SU-DHL-6 (cell line): ENCODE results near the gene DBI.

Experiments used
- H2AFZ ChIP-seq: fragments of 200-600 bp; sonication (generic); 2 replicates; pipeline ENCODE4 v1.6.1; 2014; ENCODE audit warnings: low read depth, mild to moderate bottlenecking, moderate library complexity, mixed read lengths, antibody characterized with exemption, low read length; ENCODE audit not compliant: severe bottlenecking
- H3F3A ChIP-seq: fragments of 200-600 bp; shearing (Covaris generic); 2 replicates; pipeline ENCODE4 v1.6.0; 2016; ENCODE audit warnings: antibody characterized with exemption, mild to moderate bottlenecking; ENCODE audit not compliant: insufficient read depth
- H3K27ac ChIP-seq: fragments of 200-600 bp; sonication (generic); 2 replicates; pipeline ENCODE4 v1.5.1; 2016; ENCODE audit warnings: low read depth, mild to moderate bottlenecking, low read length, moderate library complexity, mixed read lengths
- H3K27me3 ChIP-seq: fragments of 200-600 bp; sonication (generic), shearing (Covaris generic); 2 replicates; pipeline ENCODE4 v1.6.0; 2014; ENCODE audit warnings: mild to moderate bottlenecking, low read length
- H3K36me3 ChIP-seq: fragments of 200-600 bp; sonication (generic); 2 replicates; pipeline ENCODE4 v1.6.1; 2014; ENCODE audit warnings: mild to moderate bottlenecking, low read length, mixed read lengths
- H3K4me2 ChIP-seq: fragments of 300-600, 200-600 bp; shearing (Covaris generic), sonication (generic); 2 replicates; pipeline ENCODE4 v1.6.0; 2014; ENCODE audit warnings: low read length, low read depth, mild to moderate bottlenecking; ENCODE audit not compliant: poor library complexity, severe bottlenecking
- H3K4me3 ChIP-seq: fragments of 200-600 bp; sonication (generic); 2 replicates; pipeline ENCODE4 v1.5.1; 2014; ENCODE audit warnings: antibody characterized with exemption, low read length, mild to moderate bottlenecking, mixed read lengths; ENCODE audit not compliant: insufficient read depth, poor library complexity, severe bottlenecking
- H3K79me2 ChIP-seq: fragments of 200-600 bp; sonication (generic); 2 replicates; pipeline ENCODE4 v1.6.1; 2014; ENCODE audit warnings: mild to moderate bottlenecking, low read length, moderate library complexity; ENCODE audit not compliant: insufficient read depth
- H3K9ac ChIP-seq: fragments of 200-600 bp; sonication (generic); 2 replicates; pipeline ENCODE4 v1.7.0; 2014; ENCODE audit warnings: mild to moderate bottlenecking, low read length
- H3K9me2 ChIP-seq: fragments of 200-600 bp; sonication (generic); replicated peaks from 2 replicates; pipeline ENCODE4 v1.6.1; 2014; ENCODE audit warnings: low read length; ENCODE audit not compliant: insufficient read depth
- H3K9me3 ChIP-seq: fragments of 200-600 bp; sonication (generic); 2 replicates; pipeline ENCODE4 v1.6.1; 2014; ENCODE audit warnings: low read length, mixed read lengths; ENCODE audit not compliant: insufficient read depth
- H4K20me1 ChIP-seq: fragments of 200-600 bp; sonication (generic); 2 replicates; pipeline ENCODE4 v1.6.1; 2014; ENCODE audit warnings: low read depth, mild to moderate bottlenecking, antibody characterized with exemption, low read length, moderate library complexity, mixed read lengths
- EZH2phosphoT487 ChIP-seq: fragments of 200-600 bp; sonication (generic), shearing (Covaris generic); conservative IDR thresholded peaks from 2 replicates; pipeline ENCODE4 v1.6.1; 2018; ENCODE audit warnings: mild to moderate bottlenecking, antibody characterized with exemption, low read length, moderate library complexity, mixed read lengths
- TF ChIP-seq, protein P1 (sequence below): fragments of 200-600 bp; sonication (generic); IDR thresholded peaks from one replicate; pipeline ENCODE4 v1.5.1; 2017; ENCODE audit warnings: antibody characterized with exemption, mild to moderate bottlenecking, low read length, moderate library complexity; ENCODE audit not compliant: insufficient read depth, poor library complexity, severe bottlenecking

Gene DBI

DNA sequence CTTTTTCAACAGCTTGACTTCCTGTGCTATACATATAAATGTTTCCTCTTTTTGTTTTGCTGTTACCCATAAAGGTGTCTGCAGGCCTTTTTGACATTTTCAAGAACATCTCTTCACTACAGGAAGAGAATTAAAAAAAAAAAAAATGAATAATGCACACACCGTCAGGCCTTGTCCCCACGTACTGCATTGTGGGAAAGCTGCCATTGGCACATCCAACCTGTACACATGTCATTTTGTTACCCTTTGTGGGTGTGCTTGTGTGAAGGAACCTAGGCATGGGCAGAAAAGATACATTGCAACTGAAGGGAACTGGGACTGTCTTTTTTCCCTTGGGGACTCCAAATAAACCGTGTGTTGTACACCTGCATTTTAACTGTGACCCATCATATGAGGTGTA is 48.1 kb downstream of the DBI start:
- H3F3A ChIP-seq: no peaks in the 10 kb centered on the region
- no peaks in the 10 kb centered on the region for H3K27me3 ChIP-seq
- TF ChIP-seq, protein P1, sequence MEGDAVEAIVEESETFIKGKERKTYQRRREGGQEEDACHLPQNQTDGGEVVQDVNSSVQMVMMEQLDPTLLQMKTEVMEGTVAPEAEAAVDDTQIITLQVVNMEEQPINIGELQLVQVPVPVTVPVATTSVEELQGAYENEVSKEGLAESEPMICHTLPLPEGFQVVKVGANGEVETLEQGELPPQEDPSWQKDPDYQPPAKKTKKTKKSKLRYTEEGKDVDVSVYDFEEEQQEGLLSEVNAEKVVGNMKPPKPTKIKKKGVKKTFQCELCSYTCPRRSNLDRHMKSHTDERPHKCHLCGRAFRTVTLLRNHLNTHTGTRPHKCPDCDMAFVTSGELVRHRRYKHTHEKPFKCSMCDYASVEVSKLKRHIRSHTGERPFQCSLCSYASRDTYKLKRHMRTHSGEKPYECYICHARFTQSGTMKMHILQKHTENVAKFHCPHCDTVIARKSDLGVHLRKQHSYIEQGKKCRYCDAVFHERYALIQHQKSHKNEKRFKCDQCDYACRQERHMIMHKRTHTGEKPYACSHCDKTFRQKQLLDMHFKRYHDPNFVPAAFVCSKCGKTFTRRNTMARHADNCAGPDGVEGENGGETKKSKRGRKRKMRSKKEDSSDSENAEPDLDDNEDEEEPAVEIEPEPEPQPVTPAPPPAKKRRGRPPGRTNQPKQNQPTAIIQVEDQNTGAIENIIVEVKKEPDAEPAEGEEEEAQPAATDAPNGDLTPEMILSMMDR: no peak
- no peak for TF ChIP-seq EZH2phosphoT487
- H3K4me2 ChIP-seq: no peak overlapping the region
- H3K36me3 ChIP-seq: no peaks in the 10 kb centered on the region
- no peak overlapping the region for H3K27ac ChIP-seq
- no peaks in the 10 kb centered on the region for H3K9me3 ChIP-seq
- no peak overlapping the region for H3K9ac ChIP-seq
- no peak overlapping the region for H3K4me3 ChIP-seq
- H4K20me1 ChIP-seq: no peaks in the 10 kb centered on the region
- no peak overlapping the region for H2AFZ ChIP-seq
- no peaks in the 10 kb centered on the region for H3K9me2 ChIP-seq
- no peaks in the 10 kb centered on the region for H3K79me2 ChIP-seq

DNA sequence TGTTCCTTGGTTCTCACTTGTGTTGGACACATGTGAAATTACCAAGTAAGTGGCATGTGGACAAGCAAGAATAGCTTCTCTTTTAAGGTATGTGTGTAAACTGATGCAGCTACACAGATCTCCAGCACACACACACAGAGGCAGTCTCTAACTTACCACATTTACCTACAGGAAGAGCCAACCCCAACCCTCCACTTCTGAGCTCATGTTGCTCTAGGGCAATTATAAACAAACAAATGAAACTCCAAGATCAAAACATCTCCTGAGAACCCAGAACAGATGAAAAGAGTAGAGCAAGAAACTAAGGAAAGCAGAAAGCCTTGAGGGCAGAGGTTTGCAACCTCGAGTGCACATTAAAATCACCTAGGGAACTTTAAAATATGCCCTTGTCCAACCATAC is 48.9 kb downstream of the DBI start:
- peaks cover 2% of the 10 kb centered on the region; the same call in 1 of the 2 replicates for H3K9me3 ChIP-seq
- H3K27ac ChIP-seq: no peak overlapping the region
- no peaks in the 10 kb centered on the region for H3K9me2 ChIP-seq
- no peak overlapping the region for H3K4me3 ChIP-seq
- H3K4me2 ChIP-seq: no peak overlapping the region
- TF ChIP-seq EZH2phosphoT487: no peak
- TF ChIP-seq, protein P1: no peak
- no peak overlapping the region for H3K9ac ChIP-seq
- no peaks in the 10 kb centered on the region for H3K36me3 ChIP-seq
- no peaks in the 10 kb centered on the region for H3K79me2 ChIP-seq
- H4K20me1 ChIP-seq: no peaks in the 10 kb centered on the region
- no peak overlapping the region for H2AFZ ChIP-seq
- no peaks in the 10 kb centered on the region for H3K27me3 ChIP-seq
- no peaks in the 10 kb centered on the region for H3F3A ChIP-seq

DNA sequence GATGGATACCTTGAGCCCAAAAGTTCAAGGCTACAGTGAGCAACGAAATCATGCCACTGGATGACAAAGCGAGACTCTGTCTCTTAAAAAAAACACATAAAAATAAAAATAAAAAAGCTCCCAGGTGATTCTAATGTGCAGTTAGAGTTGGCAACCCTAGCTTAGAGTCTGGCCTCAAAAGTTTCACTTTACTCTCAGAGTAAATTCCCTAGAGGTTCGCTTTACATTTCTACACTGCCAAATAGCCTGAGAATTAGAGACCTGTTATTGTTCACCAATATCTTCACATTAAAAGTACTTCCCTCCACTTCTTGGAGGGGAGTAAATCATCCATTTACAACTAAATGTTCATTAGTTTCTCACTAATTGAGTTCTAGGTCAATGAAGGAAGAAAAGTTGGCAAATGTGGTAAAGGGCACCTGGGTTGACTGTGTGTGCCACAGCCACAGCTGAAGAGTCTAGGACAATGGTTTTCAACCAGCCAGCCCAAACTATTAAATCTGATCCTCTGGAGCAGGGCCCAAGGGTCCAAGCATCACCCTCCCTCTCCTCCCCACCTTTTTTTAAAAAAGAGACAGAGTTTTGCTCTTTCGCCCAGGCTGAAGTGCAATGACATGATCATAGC is 49.6 kb downstream of the DBI start:
- Histone ChIP-seq H3K4me2 (no peak overlapping the region), H3K9me2 (no peaks in the 10 kb centered on the region), H3K79me2 (no peaks in the 10 kb centered on the region), H3F3A (no peaks in the 10 kb centered on the region), H3K9ac (no peak overlapping the region), H4K20me1 (no peaks in the 10 kb centered on the region), H3K9me3 (peaks cover 9% of the 10 kb centered on the region; the same call in 1 of the 2 replicates), H2AFZ (no peak overlapping the region), H3K36me3 (no peaks in the 10 kb centered on the region), H3K27me3 (no peaks in the 10 kb centered on the region), H3K4me3 (no peak overlapping the region), H3K27ac (no peak overlapping the region)
- TF ChIP-seq, protein P1: no peak
- no peak for TF ChIP-seq EZH2phosphoT487
